ENCODE measurements around the gene MACIR.

DNA sequence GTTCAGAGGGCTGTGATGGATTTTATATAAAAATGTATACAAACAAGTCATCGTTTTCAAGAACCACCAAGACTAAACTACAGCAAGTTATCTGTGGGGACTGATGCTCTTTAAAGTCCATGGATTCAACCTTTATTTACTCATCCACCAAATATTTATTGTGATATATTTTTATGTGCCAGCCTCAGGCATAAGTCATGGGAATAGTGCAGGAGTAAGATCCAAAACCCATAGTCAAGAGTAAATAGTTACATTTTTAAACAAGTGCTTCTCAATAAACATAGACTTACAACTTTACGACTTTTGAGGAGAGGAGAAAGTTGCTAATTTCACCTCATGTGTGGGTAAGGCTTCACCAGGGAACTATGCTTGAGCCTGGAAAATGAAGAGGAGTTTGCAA lies 24.6 kb downstream of the MACIR start:
- TF ChIP-seq, protein P1, sequence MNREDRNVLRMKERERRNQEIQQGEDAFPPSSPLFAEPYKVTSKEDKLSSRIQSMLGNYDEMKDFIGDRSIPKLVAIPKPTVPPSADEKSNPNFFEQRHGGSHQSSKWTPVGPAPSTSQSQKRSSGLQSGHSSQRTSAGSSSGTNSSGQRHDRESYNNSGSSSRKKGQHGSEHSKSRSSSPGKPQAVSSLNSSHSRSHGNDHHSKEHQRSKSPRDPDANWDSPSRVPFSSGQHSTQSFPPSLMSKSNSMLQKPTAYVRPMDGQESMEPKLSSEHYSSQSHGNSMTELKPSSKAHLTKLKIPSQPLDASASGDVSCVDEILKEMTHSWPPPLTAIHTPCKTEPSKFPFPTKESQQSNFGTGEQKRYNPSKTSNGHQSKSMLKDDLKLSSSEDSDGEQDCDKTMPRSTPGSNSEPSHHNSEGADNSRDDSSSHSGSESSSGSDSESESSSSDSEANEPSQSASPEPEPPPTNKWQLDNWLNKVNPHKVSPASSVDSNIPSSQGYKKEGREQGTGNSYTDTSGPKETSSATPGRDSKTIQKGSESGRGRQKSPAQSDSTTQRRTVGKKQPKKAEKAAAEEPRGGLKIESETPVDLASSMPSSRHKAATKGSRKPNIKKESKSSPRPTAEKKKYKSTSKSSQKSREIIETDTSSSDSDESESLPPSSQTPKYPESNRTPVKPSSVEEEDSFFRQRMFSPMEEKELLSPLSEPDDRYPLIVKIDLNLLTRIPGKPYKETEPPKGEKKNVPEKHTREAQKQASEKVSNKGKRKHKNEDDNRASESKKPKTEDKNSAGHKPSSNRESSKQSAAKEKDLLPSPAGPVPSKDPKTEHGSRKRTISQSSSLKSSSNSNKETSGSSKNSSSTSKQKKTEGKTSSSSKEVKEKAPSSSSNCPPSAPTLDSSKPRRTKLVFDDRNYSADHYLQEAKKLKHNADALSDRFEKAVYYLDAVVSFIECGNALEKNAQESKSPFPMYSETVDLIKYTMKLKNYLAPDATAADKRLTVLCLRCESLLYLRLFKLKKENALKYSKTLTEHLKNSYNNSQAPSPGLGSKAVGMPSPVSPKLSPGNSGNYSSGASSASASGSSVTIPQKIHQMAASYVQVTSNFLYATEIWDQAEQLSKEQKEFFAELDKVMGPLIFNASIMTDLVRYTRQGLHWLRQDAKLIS (CRISPR knock-in tag; IDR thresholded peaks at IDR 0.05): no peak
- no peak for TF ChIP-seq NR2C2 (CRISPR knock-in tag; IDR thresholded peaks at IDR 0.05; ENCODE audit: borderline replicate concordance)
- TF ChIP-seq GABPB1 (CRISPR knock-in tag; IDR thresholded peaks at IDR 0.05): no peak
- no peak for TF ChIP-seq NCOA1 (CRISPR knock-in tag; IDR thresholded peaks at IDR 0.05)
- no peak for TF ChIP-seq ZFP37 (CRISPR knock-in tag; IDR thresholded peaks at IDR 0.05; ENCODE audit: borderline replicate concordance)
- TF ChIP-seq, protein P2, sequence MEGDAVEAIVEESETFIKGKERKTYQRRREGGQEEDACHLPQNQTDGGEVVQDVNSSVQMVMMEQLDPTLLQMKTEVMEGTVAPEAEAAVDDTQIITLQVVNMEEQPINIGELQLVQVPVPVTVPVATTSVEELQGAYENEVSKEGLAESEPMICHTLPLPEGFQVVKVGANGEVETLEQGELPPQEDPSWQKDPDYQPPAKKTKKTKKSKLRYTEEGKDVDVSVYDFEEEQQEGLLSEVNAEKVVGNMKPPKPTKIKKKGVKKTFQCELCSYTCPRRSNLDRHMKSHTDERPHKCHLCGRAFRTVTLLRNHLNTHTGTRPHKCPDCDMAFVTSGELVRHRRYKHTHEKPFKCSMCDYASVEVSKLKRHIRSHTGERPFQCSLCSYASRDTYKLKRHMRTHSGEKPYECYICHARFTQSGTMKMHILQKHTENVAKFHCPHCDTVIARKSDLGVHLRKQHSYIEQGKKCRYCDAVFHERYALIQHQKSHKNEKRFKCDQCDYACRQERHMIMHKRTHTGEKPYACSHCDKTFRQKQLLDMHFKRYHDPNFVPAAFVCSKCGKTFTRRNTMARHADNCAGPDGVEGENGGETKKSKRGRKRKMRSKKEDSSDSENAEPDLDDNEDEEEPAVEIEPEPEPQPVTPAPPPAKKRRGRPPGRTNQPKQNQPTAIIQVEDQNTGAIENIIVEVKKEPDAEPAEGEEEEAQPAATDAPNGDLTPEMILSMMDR (CRISPR knock-in tag; IDR thresholded peaks at IDR 0.05): no peak
- TF ChIP-seq ZNF570 (CRISPR knock-in tag; IDR thresholded peaks at IDR 0.05; ENCODE audit: borderline replicate concordance): no peak
- TF ChIP-seq, protein P3, sequence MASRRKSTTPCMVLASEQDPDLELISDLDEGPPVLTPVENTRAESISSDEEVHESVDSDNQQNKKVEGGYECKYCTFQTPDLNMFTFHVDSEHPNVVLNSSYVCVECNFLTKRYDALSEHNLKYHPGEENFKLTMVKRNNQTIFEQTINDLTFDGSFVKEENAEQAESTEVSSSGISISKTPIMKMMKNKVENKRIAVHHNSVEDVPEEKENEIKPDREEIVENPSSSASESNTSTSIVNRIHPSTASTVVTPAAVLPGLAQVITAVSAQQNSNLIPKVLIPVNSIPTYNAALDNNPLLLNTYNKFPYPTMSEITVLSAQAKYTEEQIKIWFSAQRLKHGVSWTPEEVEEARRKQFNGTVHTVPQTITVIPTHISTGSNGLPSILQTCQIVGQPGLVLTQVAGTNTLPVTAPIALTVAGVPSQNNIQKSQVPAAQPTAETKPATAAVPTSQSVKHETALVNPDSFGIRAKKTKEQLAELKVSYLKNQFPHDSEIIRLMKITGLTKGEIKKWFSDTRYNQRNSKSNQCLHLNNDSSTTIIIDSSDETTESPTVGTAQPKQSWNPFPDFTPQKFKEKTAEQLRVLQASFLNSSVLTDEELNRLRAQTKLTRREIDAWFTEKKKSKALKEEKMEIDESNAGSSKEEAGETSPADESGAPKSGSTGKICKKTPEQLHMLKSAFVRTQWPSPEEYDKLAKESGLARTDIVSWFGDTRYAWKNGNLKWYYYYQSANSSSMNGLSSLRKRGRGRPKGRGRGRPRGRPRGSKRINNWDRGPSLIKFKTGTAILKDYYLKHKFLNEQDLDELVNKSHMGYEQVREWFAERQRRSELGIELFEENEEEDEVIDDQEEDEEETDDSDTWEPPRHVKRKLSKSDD (CRISPR knock-in tag; IDR thresholded peaks at IDR 0.05; ENCODE audit: low read depth): no peak
- TF ChIP-seq CBFB (CRISPR knock-in tag; IDR thresholded peaks at IDR 0.05): no peak
- TF ChIP-seq, protein P4, sequence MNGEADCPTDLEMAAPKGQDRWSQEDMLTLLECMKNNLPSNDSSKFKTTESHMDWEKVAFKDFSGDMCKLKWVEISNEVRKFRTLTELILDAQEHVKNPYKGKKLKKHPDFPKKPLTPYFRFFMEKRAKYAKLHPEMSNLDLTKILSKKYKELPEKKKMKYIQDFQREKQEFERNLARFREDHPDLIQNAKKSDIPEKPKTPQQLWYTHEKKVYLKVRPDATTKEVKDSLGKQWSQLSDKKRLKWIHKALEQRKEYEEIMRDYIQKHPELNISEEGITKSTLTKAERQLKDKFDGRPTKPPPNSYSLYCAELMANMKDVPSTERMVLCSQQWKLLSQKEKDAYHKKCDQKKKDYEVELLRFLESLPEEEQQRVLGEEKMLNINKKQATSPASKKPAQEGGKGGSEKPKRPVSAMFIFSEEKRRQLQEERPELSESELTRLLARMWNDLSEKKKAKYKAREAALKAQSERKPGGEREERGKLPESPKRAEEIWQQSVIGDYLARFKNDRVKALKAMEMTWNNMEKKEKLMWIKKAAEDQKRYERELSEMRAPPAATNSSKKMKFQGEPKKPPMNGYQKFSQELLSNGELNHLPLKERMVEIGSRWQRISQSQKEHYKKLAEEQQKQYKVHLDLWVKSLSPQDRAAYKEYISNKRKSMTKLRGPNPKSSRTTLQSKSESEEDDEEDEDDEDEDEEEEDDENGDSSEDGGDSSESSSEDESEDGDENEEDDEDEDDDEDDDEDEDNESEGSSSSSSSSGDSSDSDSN (CRISPR knock-in tag; IDR thresholded peaks at IDR 0.05): no peak
- TF ChIP-seq ZNF292 (CRISPR knock-in tag; IDR thresholded peaks at IDR 0.05; ENCODE audit: borderline replicate concordance, low read depth): no peak
- TF ChIP-seq POLR2AphosphoS5 (IDR thresholded peaks at IDR 0.05; ENCODE audit: low read depth, low read length): no peak

Measured in HepG2 (cell line).